ENCODE measurements around the gene ARID2. TPM values are rescaled to one million over a fixed set of nuclear protein-coding genes. Genes with fewer than 3 reads are reported as not detected.

The ARID2 gene
- total RNA-seq, 1 experiment from 2014 or later = 72.2 TPM

- intact Hi-C loops (cut with micrococcal nuclease; ENCODE audit: unreplicated experiment) = no loop called here
- ChIA-PET CTCF (no interaction called here), POLR2A (ENCODE audit: low non-redundant PET) (no interaction called here)
- TF ChIP-seq EZH2 (IDR thresholded peaks at IDR 0.05; ENCODE audit: borderline replicate concordance, low read depth, low read length, poor library complexity, severe bottlenecking) (no peak), CTCF (conservative IDR thresholded peaks at IDR 0.05; ENCODE audit: low read depth, low read length) (no peak)
- H3K4me1 ChIP-seq (ENCODE audit: insufficient read depth, low read length, poor library complexity, severe bottlenecking) = peaks cover 8% of the 10 kb centered on the region
- peaks cover 33% of the 10 kb centered on the region for H3K36me3 ChIP-seq (ENCODE audit: insufficient read depth, low read length, poor library complexity, severe bottlenecking)
- no peak for DNase-seq (ENCODE audit: low spot score)
- H3K27ac ChIP-seq (ENCODE audit: low read depth, low read length, poor library complexity, severe bottlenecking) = no peak overlapping the region
- no TSS peak for BruUV-seq (replicated peaks)
- no peaks in the 10 kb centered on the region for H3K9me3 ChIP-seq (ENCODE audit: low read depth, low read length, poor library complexity, severe bottlenecking)
- H3K27me3 ChIP-seq (replicated peaks; ENCODE audit: insufficient read depth, low read depth, low read length, poor library complexity) = no peaks in the 10 kb centered on the region
- no peak overlapping the region for H3K4me3 ChIP-seq (ENCODE audit: low read depth, low read length, poor library complexity, severe bottlenecking)
Observed at GRCh38 chr12:45877069-45877468, 147.6 kb downstream of the ARID2 start.

- Histone ChIP-seq H3K36me3 (ENCODE audit: insufficient read depth, low read length, poor library complexity, severe bottlenecking) (peaks cover 27% of the 10 kb centered on the region), H3K4me1 (ENCODE audit: insufficient read depth, low read length, poor library complexity, severe bottlenecking) (peaks cover 8% of the 10 kb centered on the region), H3K27me3 (replicated peaks; ENCODE audit: insufficient read depth, low read depth, low read length, poor library complexity) (no peaks in the 10 kb centered on the region), H3K9me3 (ENCODE audit: low read depth, low read length, poor library complexity, severe bottlenecking) (no peaks in the 10 kb centered on the region), H3K27ac (ENCODE audit: low read depth, low read length, poor library complexity, severe bottlenecking) (no peak overlapping the region), H3K4me3 (ENCODE audit: low read depth, low read length, poor library complexity, severe bottlenecking) (no peak overlapping the region)
- ChIA-PET POLR2A (ENCODE audit: low non-redundant PET) (no interaction called here), CTCF (no interaction called here)
- DNase-seq (ENCODE audit: low spot score) = no peak
- no TSS peak for BruUV-seq (replicated peaks)
- intact Hi-C loops (cut with micrococcal nuclease; ENCODE audit: unreplicated experiment) = no loop called here
- TF ChIP-seq EZH2 (IDR thresholded peaks at IDR 0.05; ENCODE audit: borderline replicate concordance, low read depth, low read length, poor library complexity, severe bottlenecking) (no peak), CTCF (conservative IDR thresholded peaks at IDR 0.05; ENCODE audit: low read depth, low read length) (no peak)
Observed at GRCh38 chr12:45878630-45879255, 149.2 kb downstream of the ARID2 start.

GRCh38 chr12:45879363-45879895, 149.9 kb downstream of the ARID2 start:
- H3K36me3 ChIP-seq (ENCODE audit: insufficient read depth, low read length, poor library complexity, severe bottlenecking) = peaks cover 23% of the 10 kb centered on the region
- no TSS peak for BruUV-seq (replicated peaks)
- DNase-seq (ENCODE audit: low spot score) = no peak
- intact Hi-C loops (cut with micrococcal nuclease; ENCODE audit: unreplicated experiment) = no loop called here
- no peak for TF ChIP-seq CTCF (conservative IDR thresholded peaks at IDR 0.05; ENCODE audit: low read depth, low read length)
- TF ChIP-seq EZH2 (IDR thresholded peaks at IDR 0.05; ENCODE audit: borderline replicate concordance, low read depth, low read length, poor library complexity, severe bottlenecking) = no peak
- H3K9me3 ChIP-seq (ENCODE audit: low read depth, low read length, poor library complexity, severe bottlenecking) = peaks cover under 1% of the 10 kb centered on the region
- H3K27me3 ChIP-seq (replicated peaks; ENCODE audit: insufficient read depth, low read depth, low read length, poor library complexity) = no peaks in the 10 kb centered on the region
- CTCF ChIA-PET = no interaction called here
- no peak overlapping the region for H3K27ac ChIP-seq (ENCODE audit: low read depth, low read length, poor library complexity, severe bottlenecking)
- H3K4me3 ChIP-seq (ENCODE audit: low read depth, low read length, poor library complexity, severe bottlenecking) = no peak overlapping the region
- peaks cover 8% of the 10 kb centered on the region for H3K4me1 ChIP-seq (ENCODE audit: insufficient read depth, low read length, poor library complexity, severe bottlenecking)
- POLR2A ChIA-PET (ENCODE audit: low non-redundant PET) = no interaction called here
